RPMI7951 (cell line): ENCODE measurements around the gene LRRC27. TPM values are rescaled to one million over a fixed set of nuclear protein-coding genes. Genes with fewer than 3 reads are reported as not detected.

Experiments used
- DNase-seq: peaks from one replicate; pipeline ENCODE4 v3.0.0-alpha.2; 2012; ENCODE audit warnings: low read depth
- total RNA-seq: library from RNA; depleted of rRNA; stranded (reverse); fragments of >200 nt; shearing (Covaris generic); gene quantifications from 2 replicates; pipeline ENCODE4 v1.2.3, GENCODE V29; 2014; rRNA removed

LRRC27 gene
- total RNA-seq, 1 experiment from 2014 or later, result 4.3 TPM

GRCh38 chr10:132427006-132427771, 95.2 kb downstream of the LRRC27 start:
- DNase-seq, result no peak

GRCh38 chr10:132427939-132428367, 96.0 kb downstream of the LRRC27 start:
- no peak for DNase-seq

- DNase-seq, result no peak
Measured at GRCh38 chr10:132428486-132428995, 96.5 kb downstream of the LRRC27 start.

Other genes starting within 250 kb of the LRRC27 start
- 0.88 and 1.6 TPM in 2 replicates for gene DPYSL4, start 145.2 kb upstream of the LRRC27 start, total RNA-seq
- gene STK32C, start 24.2 kb upstream of the LRRC27 start, total RNA-seq, result 16.6 and 16.7 TPM in 2 replicates
- gene PWWP2B, start 65.0 kb downstream of the LRRC27 start, total RNA-seq, result 4.7 and 5.2 TPM in 2 replicates
- gene INPP5A, start 205.6 kb downstream of the LRRC27 start, total RNA-seq, result 25.5 and 28.1 TPM in 2 replicates